ENCODE measurements around the gene IER3IP1. TPM values are rescaled to one million over a fixed set of nuclear protein-coding genes. Genes with fewer than 3 reads are reported as not detected.

Gene IER3IP1
- polyA plus RNA-seq, 1 donor from 2014 or later, result 27.1 TPM

DNA sequence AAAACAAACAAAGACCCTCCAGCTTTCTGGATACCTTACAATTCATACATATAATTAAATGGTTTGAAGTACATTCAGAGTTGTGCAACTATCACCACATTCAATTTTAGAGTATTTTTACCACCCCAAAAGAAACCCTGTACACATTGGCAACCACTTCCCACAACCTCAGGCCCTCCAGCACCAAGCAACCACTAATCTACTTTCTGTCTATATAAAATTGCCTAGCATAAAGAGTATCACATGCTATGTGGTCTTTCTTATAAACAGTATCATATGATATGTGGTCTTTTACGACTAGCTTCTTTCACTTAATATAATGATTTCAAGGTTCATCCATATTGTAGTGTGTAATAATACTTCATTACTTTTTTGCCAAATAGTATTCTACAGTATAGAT, 7.3 kb downstream of the IER3IP1 start:
- no peak overlapping the region for H2AFZ ChIP-seq (ENCODE audit: low read depth, low read length)
- H3K9me2 ChIP-seq (ENCODE audit: insufficient read depth, low read length), result no peaks in the 10 kb centered on the region
- TF ChIP-seq CTCF (IDR thresholded peaks at IDR 0.05; ENCODE audit: poor library complexity, severe bottlenecking) (no peak), EZH2 (IDR thresholded peaks at IDR 0.05; ENCODE audit: borderline replicate concordance, insufficient read depth, low read length, poor library complexity, severe bottlenecking) (no peak), SMC3 (conservative IDR thresholded peaks at IDR 0.05; ENCODE audit: poor library complexity) (no peak), POLR2AphosphoS5 (IDR thresholded peaks at IDR 0.05) (no peak), REST (IDR thresholded peaks at IDR 0.05; ENCODE audit: borderline replicate concordance) (no peak), MXI1 (conservative IDR thresholded peaks at IDR 0.05; ENCODE audit: poor library complexity, severe bottlenecking) (no peak), EP300 (conservative IDR thresholded peaks at IDR 0.05; ENCODE audit: poor library complexity, severe bottlenecking) (no peak), RAD21 (conservative IDR thresholded peaks at IDR 0.05) (no peak), TAF1 (IDR thresholded peaks at IDR 0.05; ENCODE audit: low read depth) (no peak)
- H3K79me2 ChIP-seq (replicated peaks; ENCODE audit: insufficient read depth, low read length), result peaks cover 14% of the 10 kb centered on the region
- H3K27me3 ChIP-seq (ENCODE audit: insufficient read depth, low read depth, low read length), result no peaks in the 10 kb centered on the region
- no peaks in the 10 kb centered on the region for H3K36me3 ChIP-seq (ENCODE audit: insufficient read depth, low read length)
- no peaks in the 10 kb centered on the region for H3K9me3 ChIP-seq (ENCODE audit: low read length)
- no peaks in the 10 kb centered on the region for H4K20me1 ChIP-seq (ENCODE audit: insufficient read depth)
- no peaks in the 10 kb centered on the region for H3F3A ChIP-seq (ENCODE audit: insufficient read depth, low read length, poor library complexity, severe bottlenecking)
- H3K4me2 ChIP-seq (ENCODE audit: low read length), result no peak overlapping the region
- no peak overlapping the region for H3K9ac ChIP-seq (ENCODE audit: low read length)
- no peak overlapping the region for H3K27ac ChIP-seq (ENCODE audit: low read length)
- no peak overlapping the region for H3K4me3 ChIP-seq (ENCODE audit: low read length)

GRCh38 chr18:47168509-47168908, 7.7 kb downstream of the IER3IP1 start:
- Histone ChIP-seq H3K9me3 (ENCODE audit: low read length) (no peaks in the 10 kb centered on the region), H3K79me2 (replicated peaks; ENCODE audit: insufficient read depth, low read length) (peaks cover 11% of the 10 kb centered on the region), H3K4me3 (ENCODE audit: low read length) (no peak overlapping the region), H3K27me3 (ENCODE audit: insufficient read depth, low read depth, low read length) (no peaks in the 10 kb centered on the region), H3F3A (ENCODE audit: insufficient read depth, low read length, poor library complexity, severe bottlenecking) (no peaks in the 10 kb centered on the region), H3K4me2 (ENCODE audit: low read length) (no peak overlapping the region), H3K36me3 (ENCODE audit: insufficient read depth, low read length) (no peaks in the 10 kb centered on the region), H3K9ac (ENCODE audit: low read length) (no peak overlapping the region), H3K27ac (ENCODE audit: low read length) (no peak overlapping the region), H3K9me2 (ENCODE audit: insufficient read depth, low read length) (no peaks in the 10 kb centered on the region), H4K20me1 (ENCODE audit: insufficient read depth) (no peaks in the 10 kb centered on the region), H2AFZ (ENCODE audit: low read depth, low read length) (no peak overlapping the region)
- no peak for TF ChIP-seq POLR2AphosphoS5 (IDR thresholded peaks at IDR 0.05)
- TF ChIP-seq CTCF (IDR thresholded peaks at IDR 0.05; ENCODE audit: poor library complexity, severe bottlenecking), result no peak
- no peak for TF ChIP-seq EZH2 (IDR thresholded peaks at IDR 0.05; ENCODE audit: borderline replicate concordance, insufficient read depth, low read length, poor library complexity, severe bottlenecking)
